Stimulated activated CD8-positive, alpha-beta memory T cell treated with anti-CD3 and anti-CD28 coated beads, Interleukin-2, amount 100 ng/mL, for 48 hours (primary cell): ENCODE results near the gene CCDC136.
A peak's percentile ranks its signal among the peaks of the same experiment; 100 is the strongest.

Experiments
- DNase-seq, 2 donors: peaks; one replicate each; pipeline ENCODE4 v3.0.0-alpha.2; 2020; ENCODE audit warnings: low read depth in 2 of 2

The CCDC136 gene

DNA sequence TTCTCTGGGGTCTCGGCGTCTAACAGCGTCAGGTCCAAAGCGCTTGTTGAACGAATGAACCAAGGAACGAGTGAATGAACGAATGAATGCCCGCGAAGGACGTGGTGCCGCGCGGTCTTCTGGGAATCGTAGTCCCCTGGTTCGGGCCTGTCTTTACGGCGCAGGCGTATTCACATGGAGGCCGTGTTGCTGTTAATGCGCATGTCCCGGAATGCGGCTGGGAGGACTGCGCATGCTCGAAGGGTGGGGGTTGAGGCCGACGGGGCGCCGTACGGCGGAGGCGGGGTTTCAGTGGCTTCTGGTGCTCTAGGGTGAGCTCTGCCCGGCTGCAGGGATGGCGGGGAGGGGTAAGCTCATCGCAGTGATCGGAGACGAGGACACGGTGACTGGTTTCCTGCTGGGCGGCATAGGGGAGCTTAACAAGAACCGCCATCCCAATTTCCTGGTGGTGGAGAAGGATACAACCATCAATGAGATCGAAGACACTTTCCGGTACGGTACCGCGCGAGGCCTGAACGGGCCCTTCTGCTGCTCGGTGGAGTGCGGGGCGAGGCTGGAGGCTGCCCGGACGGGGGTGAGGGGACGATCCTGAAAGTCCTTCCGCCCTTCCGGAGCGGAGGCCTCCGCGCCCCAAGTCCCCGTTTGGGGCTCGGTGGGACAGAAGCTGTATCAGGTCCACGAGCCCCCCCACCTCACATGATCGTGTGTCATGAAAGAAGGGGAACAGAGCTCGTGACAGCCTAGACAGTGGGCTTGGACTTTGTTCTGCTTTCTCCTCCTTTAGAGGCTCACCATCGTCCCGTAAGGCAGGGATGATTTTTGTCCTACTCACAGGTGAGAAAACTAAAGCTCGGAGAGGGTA, 71.0 kb downstream of the CCDC136 start, which contains the start of gene ATP6V1F:
ATP6V1F (plus strand) TSS at position 286 of the 862 bp plus-strand sequence; CDS start at position 335, 49 bp downstream.
- peak; percentile 97 to 99 for DNase-seq

DNA sequence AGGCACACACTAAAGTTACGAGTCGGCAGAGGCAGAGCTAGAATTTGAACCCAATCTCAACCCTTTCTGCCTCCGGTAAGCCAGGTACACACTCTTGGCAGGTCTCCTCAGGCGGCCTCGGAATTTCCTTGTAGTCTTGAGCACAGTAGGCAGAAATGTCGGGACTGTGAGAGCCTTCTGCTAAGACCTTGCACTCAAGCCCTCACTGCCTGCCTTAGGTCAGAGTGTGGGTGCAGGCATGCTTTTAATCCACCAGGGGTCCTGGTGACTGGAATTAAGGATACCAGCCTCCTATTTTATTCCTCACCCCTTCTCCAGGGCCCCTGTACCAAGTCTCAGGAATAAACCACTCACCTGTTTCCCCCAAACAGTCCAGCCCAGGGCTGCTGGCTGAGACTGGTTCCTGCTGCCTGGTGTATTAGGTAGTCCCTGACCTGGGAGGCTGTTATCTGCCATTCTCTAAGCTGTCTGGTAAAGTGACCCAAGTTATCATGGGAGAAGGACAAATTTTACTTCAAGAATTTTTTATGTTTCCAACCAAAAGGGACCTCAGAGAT, 71.7 kb downstream of the CCDC136 start:
- DNase-seq: peak; percentile 21 to 27

DNA sequence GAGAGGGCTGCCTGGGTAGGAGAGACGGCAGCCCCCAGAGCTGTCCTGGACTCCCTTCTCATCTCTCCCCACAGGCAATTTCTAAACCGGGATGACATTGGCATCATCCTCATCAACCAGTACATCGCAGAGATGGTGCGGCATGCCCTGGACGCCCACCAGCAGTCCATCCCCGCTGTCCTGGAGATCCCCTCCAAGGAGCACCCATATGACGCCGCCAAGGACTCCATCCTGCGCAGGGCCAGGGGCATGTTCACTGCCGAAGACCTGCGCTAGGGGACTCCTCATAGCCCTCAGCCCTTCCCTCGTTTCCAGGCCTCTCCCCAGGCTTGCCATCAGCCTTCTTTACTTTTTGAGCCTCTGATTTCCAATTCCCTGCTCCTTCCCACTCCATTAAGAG, 73.5 kb downstream of the CCDC136 start:
- no peak for DNase-seq

DNA sequence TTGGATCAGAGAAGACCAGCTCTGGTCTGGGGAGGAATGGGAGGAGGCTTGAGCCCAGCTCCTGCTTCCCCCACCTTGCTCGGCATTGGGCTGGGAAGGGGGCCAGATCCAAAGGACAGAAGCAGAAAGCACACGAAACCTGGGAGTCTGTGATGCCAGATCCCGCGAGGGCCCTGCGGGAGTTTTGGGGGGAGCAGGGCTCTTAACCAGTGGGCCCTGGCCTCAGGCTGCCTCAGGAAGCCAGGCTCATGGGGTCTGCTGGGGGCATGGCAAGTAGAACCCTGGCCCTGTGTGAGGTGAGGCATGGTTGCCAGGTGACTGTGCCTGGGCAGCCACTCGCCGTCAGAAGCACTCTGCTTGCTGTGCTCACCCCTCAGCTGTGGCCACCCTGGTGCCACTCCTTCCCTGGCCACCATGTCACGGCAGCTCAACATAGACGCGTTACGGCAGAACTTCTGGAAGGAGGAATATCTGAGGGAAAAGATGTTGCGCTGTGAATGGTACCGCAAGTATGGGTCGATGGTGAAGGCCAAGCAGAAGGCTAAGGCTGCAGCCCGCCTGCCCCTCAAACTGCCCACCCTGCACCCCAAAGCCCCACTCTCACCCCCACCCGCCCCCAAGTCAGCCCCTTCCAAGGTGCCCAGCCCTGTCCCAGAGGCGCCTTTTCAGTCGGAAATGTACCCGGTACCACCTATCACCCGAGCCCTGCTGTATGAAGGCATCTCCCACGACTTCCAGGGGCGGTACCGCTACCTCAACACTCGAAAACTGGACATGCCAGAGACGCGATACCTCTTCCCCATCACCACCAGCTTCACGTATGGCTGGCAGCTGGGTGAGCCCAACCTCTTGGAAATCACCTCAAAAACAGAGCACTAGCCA, 74.5 kb downstream of the CCDC136 start:
- no peak for DNase-seq

DNA sequence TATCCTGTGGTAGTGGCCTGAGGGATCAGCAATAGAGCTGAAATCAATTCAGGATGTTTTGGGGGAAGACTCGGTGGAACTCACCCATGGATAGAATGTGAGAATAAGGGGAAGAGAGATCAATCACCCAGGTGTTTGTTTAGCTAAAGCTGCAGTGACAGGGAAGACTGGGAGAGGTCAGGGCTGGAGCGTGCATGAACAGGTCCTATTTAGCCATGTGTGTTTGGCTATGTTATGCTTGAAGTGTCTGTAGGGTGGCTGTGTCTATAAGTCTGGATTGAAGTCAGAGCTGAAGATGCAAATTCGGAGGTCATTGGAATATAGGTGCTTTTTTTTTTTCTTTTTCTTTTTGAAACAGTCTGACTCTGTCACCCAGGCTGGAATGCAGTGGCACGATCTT, 75.5 kb downstream of the CCDC136 start:
- DNase-seq: no peak

GRCh38 chr7:128867842-128868623, 76.3 kb downstream of the CCDC136 start:
- DNase-seq: no peak

GRCh38 chr7:128868624-128869137, 76.9 kb downstream of the CCDC136 start:
- DNase-seq: no peak

GRCh38 chr7:128869138-128869943, 77.6 kb downstream of the CCDC136 start:
- DNase-seq: peak; percentile 24 to 37

DNA sequence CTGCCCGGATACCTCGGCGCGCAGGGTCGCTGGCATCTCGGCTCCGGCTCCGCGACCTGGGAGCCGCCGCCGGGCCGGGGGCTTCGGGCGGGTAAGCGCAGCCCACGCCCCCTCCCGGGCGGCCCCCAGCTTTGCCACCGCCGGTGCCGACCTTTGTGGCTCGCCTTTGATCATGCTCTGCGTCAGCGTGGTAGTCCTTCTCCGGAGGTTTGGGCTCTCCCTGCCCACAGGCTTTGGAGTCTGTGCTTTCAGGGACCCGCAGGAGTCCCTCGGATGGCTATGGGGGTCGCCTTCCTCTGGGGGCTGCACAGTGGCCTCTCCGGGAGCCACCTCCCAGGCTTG, 78.1 kb downstream of the CCDC136 start:
- DNase-seq: no peak

DNA sequence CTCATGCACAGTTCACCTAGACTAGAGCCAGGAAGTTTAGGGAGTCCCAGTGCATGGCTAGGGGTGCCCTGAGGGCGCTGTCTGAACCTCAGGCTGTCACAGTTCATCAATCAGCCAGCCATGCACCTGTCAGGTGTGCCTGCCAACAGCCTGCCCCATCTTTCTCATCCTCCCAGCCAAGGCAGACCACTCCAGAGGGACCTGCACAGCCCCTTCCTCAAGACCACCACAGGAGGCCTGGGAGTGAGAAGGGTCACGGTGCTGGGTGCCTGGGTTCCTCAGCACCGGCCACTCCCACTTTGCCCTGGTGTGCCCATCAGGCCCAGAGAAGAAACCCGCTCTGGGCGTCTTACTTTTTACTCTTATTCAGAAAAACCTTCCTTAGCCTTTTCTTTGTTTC, 79.3 kb downstream of the CCDC136 start:
- no peak for DNase-seq
